HTERT RPE-1 (cell line): ENCODE measurements around the gene TRMT2B.
"Not testable (repeated sequence)": the region's sequence is repeated elsewhere in the genome, so short reads cannot be mapped to it uniquely, and the experiment has no call there.

Source experiments
- in situ Hi-C: fragments of 300-500 bp; cut with MboI; formaldehyde crosslinking; loops from 4 replicates; pipeline ENCODE4 v1.14.3; 2020; ENCODE audit warnings: low sequenced_read_pairs

Gene TRMT2B

DNA sequence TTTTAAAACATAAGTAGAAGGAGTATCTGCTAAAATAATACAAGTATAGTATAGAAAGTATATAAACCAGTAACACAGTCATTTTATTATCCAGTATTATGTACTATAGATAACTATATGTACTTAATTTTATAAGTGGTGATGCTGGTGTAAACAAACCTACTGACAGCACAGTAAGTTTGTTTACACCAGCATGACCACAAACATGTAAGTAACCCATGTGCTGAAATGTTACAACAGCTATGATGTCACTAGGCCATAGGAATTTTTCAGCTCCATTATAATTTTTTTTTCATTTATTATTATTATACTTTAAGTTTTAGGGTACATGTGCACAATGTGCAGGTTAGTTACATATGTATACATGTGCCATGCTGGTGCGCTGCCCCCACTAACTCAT is 39.9 kb downstream of the TRMT2B start:
- in situ Hi-C loops, result not testable (repeated sequence)

DNA sequence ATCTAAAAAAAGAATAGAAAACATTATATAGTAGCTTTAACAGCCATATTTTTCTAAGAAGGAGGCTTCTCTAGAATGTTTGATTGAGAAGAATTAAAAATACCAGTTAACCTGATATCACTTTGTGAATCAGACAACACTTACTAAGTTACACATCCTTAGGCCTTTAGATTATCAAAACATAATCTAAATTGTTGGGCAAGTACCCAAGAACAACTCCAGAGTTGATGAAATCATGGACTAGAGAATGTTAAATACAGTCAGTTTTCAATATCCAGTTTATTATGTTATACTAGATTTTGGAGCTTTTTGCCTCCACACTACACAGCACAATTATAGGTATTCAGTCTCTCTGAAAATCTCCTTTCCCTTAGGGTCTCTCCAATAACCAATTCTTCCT is 42.8 kb downstream of the TRMT2B start:
- in situ Hi-C loops, result no loop called here

DNA sequence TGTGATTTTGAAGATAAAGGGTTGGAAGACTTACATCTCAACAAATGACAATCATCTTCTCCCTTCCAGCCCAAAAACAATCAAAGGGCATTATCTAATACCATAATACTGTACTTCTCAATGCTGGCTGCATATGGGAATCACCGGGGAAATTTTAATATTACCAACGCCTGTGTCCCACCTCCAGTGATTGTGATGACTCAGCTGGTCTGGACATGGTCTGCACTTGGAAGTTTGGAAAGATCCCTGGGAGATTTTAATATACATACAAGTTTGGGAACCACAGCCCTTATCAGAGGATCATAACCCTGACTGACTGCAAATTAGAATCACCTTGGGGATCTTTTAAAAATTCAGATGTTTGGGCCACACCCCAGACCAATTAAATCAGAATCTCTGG is 52.5 kb downstream of the TRMT2B start:
- in situ Hi-C loops, result no loop called here

DNA sequence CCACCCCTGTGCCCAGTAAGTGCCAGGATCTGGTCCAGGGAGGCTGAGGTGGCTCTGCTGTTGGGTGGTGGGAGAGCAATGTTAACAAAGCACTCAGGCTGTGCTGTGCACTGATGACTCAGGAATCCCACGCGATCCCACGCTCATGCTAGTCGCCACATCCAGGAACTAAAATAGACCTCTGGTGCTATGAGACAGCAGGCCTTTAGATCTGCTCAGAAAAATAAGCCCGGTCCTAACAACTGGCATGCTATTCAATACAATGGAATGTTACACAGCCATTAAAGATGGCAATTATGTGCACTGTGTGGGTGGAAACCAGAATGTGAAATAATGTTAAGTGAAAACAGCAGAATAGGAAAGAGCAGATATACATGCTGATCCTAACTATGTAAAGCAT is 56.4 kb downstream of the TRMT2B start:
- in situ Hi-C loops, result no loop called here

DNA sequence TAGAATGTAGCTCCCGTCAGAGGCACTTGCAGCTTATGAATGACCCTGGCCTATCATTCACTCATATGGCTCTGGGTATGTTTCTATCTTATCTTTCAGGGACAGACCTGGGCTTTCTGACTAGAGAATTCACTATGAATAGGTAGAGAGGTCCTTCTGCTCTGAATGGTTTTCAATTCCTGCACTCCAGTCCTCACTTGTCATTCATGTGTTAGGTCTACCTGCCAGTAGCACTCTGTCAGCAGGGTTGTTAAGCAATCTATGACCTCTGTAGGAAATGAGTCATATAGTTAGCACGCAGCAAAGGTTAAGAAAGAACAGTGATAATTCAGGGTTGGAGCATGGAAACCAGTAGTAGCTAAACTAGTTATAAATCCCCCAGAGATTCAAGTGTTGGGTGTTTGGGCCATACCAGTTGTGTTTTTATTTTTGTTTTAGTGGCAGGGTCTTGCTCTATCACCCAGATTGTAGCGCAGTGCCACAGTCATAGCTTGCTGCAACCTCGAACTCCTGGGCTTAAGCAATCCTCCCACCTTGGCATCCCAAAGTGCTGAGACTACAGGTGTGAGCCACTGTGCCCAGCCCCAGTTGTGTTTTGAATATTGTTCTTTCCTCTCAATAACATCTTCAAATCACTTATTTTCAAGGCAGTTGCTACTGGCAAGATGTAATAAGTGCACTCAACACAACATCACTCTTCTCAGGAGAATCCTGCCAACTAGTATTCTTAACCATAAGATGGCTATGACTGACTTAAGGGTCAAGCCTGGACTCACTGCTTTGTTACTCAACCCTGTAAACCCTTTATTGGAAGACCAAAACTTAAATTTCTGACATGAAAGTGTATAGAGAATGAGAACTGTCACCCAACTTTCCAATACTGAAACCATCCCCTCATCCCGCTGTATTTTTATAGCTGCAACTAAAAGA is 57.3 kb downstream of the TRMT2B start:
- in situ Hi-C loops, result no loop called here

DNA sequence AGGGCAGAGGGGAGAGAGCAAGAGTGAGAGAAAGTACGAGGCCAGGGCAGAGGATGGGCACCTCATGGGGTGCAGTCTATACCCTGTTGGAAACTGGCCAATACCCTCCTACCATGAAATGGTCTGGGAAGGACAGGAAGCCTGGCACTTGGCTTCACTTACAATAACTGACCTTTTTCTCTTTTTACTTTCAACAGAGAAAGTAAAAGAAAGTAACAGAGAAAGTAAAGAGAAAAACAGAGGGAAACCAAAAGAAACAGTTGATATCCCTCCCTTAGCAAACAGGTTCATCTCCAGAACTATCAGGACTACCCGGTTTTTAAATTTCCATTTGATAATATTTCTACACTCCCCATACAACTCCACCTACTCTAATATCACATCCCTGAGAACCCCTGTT is 61.8 kb downstream of the TRMT2B start:
- in situ Hi-C loops, result no loop called here

DNA sequence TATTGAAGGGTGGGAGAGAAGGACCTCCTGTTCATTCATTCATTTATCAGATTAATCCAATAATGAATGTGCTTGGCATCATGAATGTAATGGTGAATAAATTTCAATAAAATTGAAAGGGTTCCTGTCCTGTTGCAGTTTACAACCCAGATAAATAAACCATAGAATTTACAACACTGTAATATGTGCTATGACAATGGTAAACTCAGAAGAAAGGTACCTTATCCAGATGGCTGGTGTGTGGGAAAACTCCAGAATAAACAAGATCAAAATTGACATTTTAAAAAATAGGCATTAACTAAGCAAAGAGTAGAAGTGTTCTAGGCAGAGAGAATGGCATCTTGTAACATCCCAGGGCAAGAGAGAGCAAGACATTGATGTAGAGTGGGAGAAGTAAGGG is 67.1 kb downstream of the TRMT2B start:
- in situ Hi-C loops, result no loop called here

DNA sequence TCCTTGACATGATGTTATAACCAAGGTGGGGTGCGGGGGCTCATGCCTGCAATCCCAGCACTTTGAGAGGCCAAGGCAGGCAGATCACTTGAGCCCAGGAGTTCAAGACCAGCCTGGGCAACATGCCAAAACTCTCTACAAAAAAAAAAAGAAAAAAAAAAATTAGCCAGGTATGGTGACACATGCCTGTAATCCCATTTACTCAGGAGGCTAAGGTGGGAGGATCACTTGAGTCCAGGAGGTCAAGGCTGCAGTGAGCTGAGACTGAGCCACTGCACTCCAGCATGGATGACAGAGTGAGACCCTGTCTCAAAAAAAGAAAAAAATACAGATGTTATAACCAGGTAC is 70.4 kb downstream of the TRMT2B start:
- in situ Hi-C loops, result not testable (repeated sequence)

DNA sequence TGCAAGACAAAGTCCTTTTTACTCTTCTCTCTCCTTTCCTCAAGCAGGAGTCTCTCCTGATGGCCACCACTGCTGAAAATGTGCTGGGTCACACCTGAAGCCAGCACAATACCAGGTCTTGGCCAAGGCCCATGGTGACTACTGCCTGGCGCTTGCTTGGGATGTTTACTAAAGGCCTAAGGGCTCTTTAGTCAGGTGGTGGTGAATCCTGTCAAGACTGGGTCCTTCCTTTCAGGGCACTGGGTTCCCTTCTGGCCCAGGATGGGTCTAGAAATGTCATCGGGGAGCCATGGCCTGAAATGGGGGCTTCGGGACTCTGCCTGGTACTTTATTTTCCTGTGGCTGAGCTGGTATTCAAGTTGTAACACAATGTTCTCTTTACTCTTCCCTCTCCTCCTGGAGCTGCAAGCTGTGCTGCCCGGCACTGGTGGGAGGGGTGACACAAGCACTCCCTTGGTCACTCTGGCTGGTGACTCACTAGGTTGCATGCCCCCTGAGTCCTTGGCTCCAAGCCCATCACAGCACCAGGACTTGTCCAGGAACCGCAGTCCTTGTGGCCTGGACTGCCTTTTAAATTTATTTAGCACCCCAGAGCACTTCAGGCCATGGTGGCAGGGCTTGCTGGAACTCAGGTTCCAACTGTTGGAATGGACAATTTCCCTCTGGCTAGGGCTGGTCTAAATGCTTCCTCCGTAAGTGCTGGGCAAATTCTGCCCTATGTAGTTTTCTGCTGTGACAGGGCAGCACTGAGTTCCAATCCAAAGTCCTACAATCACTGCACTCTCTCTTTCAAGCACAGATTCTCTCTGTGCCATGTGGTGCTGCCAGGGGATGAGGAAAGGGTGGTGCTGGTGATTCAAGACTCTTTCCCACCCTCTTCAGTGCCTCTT is 71.1 kb downstream of the TRMT2B start:
- in situ Hi-C loops, result no loop called here

DNA sequence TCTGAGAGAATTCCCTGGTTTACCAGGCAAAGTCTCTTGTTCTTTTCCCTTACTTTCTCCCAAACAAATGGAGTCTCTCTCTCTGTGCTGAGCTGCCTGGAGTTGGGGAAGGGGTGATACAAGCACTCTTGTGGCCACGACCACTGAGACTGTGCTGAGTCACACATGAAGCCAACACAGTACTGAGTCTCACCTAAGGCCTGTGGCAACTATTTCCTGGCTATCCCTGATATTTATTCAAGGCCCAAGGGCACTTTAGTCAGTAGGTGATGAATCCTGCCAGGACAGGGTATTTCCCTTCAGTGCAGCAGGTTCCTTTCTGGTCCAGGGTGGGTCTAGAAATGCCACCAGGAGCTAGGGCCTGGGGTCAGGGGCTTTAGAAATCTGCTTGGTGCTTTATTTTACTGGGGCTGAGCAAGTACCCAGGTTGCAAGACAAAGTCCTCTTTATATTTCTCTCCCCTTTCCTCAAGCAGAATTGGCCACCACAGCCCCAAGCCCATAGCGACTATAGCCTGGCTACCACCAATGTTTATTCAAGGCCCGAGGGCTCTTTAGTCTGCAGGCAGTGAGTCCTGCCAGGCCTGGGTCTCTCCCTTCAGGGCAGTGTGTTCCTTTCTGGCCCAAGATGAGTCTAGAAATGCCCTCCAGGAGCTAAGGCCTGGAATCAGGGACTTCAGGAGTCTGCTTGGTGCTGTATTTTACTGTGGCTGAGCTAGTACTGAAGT is 71.9 kb downstream of the TRMT2B start:
- in situ Hi-C loops, result no loop called here

DNA sequence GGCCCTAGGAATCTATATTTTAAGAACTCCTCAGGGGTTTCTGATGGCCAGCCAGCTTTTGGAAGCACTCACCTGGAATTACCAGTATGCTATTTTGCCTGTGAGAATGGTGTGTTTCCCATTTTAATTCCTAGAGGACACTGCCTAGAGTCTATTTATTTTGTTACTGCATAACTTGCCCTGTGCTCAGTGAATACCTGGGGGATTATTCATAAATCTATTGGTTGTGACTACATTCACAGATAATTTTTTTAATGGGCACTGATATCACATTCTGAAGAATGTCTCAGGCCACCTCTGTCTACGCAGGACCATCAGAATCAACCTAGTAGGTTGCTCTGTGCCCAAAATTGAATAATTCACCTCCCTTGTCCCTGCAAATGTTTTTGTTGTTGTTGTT is 75.7 kb downstream of the TRMT2B start:
- in situ Hi-C loops, result no loop called here

DNA sequence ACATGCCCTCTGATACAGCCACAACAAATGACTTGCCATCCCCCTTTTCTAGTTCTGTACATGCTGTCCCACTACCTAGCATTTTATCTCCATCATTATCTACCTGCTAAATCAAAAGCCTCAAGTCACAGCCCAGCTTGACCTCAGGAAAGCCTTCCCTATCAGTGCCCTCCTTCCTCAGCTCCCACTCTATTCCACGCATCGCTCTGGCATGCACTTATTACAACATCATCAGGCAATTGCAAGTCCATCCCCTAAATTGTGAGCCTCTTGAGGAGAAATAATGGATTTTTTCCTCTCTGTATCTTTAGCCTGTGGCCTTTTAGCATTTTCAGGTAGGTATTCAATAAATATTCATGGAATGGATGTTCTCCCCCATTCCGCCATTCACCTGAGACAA is 76.7 kb downstream of the TRMT2B start:
- in situ Hi-C loops, result no loop called here

DNA sequence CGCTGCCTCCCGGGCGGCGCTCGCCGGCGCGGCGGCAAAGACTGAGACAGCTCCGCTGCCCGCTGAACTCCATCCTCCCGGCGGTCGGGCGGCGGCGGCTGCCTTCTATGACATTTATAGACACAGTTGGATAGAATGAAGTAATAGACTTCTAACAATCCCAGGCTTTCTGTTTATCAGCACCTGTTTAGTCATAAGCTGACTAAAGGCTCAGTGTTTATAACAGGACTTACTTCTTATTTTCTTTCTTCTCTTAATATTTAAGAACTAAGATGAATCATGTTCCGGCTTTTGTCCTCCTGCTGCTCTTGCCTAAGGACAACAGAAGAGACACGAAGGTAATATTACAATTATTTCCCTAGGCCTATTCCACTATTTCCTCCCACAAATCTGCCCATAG is 78.5 kb downstream of the TRMT2B start:
- in situ Hi-C loops, result no loop called here

DNA sequence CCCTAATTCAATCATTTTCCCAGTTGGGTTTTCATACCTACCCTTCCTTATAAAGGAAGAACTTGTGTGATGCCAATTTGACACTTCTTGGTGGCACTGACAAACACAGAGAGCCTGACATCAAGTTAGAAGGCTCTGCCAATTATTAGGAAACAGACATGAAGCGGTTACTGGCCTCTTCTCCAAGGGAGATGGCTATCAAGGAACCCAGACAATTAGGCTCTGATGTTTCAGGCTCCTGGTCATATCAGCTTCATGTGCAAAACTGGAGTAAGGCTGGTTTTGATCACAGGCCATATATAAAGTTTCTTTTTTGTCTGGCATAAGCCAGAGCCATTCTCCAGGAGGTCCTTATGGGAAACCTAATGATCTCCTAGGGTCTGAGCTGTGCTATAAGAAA is 82.0 kb downstream of the TRMT2B start:
- in situ Hi-C loops, result no loop called here

DNA sequence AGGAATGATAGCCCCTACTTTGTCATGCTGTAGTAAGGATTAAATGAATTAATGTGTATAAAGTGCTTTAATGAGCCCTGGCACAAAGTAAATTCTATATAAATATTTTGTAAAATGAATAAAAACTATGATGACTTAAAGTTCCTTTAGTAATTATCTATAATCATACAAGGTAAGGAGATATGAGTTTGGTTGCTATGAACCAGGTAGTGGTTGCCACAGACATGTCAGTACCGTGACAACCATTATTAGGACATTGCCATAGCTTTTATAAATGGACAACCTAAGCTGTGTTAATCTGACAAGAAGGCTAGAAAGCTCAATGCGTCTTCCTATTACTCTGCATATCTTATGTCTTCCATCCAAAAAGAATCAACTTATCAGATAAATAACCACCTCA is 82.5 kb downstream of the TRMT2B start, which contains the start of gene ARL13A:
ARL13A (plus strand) TSS at position 301 of the 400 bp plus-strand sequence. CDS start 3,982 bp downstream, outside the sequence.
- in situ Hi-C loops, result no loop called here

DNA sequence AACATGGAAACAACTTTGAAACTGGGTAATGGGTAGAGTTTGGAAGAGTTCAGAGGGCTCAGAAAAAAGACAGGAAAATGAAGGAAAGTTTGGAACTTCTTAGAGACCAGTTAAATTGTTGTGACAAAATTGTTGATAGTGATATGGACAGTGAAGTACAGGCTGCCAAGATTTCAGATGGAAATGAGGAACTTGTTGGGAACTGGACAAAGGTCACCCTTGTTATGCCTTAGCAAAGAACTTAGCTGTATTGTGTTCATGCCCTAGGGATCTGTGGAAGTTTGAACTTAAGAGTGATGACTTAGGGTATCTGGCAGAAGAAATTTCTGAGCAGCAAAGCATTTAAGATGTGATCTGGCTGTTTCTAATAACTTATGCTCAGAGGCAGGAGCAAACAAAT is 87.5 kb downstream of the TRMT2B start:
- in situ Hi-C loops, result no loop called here

DNA sequence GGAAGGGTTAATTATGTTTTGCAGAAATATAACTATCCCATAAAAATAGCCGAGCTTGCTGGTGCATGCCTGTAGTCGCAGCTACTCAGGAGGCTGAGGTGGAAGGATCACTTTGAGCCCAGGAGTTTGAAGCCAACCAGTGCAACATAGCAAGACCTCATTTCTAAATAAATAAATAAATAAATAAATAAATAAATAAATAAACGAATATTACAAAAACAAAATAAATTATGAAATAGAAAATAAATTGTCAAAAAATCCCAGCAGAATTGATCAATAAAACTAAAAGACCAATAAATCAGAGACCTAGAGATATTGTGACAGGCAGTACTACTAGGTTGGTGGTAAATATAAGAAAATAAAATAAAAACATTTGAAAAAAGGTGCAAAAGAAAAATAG is 89.1 kb downstream of the TRMT2B start:
- in situ Hi-C loops, result no loop called here
